ENCODE data around the gene AOC3.

AOC3 gene

GRCh38 chr17:42850954-42851353 lies at the start of gene AOC3:
Gene AOC3, plus strand, starts transcription at chr17:42851199. Its CDS starts 145 bp downstream, at chr17:42851344.
- no peak for DNase-seq (ENCODE audit: low spot score)

DNA sequence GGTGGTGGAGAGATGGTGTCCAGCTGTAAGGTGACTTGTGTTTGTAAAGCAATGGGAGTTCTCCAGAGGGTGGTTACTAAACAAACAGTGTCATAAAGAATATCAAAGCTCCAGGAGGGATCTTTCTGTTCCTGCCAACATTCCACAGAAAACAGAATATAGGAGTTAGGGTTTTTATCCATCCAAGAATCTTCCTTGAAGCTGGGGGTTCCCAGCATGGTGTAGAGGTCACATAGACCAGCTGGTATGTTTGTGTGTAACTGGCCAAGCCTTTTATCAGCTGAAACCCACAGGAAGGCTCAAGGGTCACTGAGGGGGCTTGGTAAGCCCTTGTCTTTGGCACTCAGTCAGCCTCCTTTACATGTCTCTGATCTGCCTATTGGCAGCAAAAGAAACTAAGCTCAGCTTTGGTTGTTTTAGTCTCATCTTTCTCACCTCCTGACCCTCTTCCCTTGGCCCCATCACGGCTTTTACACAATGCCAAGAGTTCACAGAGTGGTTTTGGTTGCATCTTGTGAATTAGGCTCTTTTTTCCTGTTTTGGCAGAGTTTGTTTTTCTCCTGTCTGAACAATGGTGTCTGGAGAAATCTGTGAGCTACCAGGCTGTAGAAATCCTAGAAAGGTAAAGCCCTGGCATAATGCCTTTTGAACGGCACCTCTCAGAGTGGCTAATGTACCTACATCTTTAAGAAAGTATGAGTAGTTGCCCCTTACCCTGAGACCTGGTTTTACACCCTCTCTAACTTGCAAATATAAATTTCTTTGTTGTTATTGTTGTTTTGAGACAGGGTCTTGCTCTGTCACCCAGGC lies 47.7 kb upstream of the AOC3 start:
- DNase-seq (ENCODE audit: low spot score), result no peak

- no peak for DNase-seq (ENCODE audit: low spot score)
Observed at GRCh38 chr17:42804918-42805367, 46.1 kb upstream of the AOC3 start.

GRCh38 chr17:42806249-42806648 lies 44.8 kb upstream of the AOC3 start:
- DNase-seq (ENCODE audit: low spot score), result no peak

DNA sequence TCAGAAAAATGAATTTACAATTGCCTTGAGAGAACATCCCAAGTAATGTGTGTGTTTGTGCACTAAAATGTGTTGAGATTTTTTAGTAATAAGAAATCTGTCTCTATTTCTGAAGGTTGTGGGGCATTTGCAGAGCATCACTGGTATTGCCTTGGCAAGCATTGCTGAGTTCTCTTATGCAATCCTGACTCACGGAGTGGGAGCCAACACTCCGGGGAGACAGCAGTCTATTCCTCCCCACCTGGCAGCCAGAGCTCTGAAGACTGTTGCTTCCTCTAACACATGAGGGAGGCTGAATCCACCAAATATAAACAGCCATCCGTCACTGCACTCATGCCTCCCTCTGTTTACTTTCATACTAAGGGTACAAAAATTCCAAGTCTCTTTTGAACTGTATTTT lies 41.7 kb upstream of the AOC3 start:
- no peak for DNase-seq (ENCODE audit: low spot score)

DNA sequence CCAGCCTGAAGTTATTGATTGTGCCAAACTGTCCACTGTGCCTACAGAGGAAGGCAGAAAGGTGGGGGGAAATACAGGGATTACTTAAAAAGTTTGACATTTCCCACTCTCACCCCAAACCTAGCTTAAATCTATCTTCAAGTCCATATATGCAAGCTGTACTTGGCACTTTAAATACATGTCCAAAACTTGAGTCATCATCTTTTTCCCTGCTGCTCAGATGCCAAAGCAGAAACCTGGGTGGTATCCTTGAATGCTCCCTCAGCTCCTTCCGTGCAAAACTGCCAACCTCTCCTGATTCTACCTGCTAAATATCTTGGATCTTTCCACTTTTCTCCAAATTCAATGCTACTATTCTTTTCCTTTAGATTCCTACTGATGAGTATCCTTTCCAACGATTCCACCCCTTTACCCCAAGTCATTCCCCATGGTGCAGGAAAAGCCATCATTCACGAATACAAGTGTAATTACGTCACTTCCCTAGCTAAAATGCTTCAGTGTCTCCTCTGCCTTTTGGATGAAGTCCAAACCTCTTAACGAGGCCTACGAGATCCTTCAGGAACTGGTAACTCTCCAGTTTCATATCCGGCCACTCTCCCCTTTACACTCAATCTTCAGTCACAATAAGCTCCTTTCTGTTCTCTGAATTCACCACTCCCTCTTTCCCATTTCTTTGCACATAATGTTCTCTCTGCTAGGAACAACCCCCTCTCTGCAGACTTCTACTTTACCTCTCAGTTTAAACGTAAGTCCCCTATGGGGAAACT lies 36.2 kb upstream of the AOC3 start:
- DNase-seq (ENCODE audit: low spot score), result peak; percentile 90

DNA sequence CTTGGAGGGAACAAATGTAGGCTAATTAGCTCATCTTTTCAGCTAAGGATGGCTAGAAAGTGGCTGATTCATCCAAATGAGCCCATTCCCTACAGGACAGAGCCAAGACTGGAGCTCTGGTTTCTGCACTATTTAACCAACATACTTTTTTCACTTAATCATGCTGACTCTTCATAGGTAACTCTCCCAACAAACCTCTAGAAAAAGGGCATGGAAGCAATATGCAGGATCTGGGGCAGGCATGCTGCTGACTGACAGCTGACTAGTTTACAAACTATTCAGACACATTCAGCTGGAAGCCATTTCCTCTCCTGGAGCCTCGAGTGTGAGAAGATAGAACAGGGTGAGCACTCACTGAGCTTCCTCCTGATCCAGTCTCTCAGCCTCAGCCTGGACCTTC lies 33.1 kb upstream of the AOC3 start:
- no peak for DNase-seq (ENCODE audit: low spot score)

DNA sequence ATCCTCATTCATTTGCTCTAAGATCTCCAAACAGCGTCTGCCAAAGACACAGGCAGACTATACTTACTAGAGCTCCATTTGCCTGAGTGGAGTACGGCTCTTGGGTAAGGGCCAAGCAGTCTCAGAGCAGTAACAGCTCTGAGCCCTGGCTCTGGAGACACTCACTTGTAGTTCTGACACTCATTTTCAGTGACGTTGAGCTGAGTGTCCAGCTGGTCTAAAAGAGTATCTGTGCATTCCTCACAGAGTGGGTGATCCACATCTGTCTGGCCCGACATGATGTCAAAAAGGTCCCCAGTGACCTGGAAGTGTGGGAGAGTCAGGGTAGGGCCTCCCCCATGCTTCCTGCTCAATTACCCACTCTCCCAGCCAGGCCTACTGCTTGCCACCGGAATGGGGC lies 32.6 kb upstream of the AOC3 start:
- DNase-seq (ENCODE audit: low spot score), result no peak

GRCh38 chr17:42819939-42820535 lies 31.0 kb upstream of the AOC3 start:
- DNase-seq (ENCODE audit: low spot score), result peak; percentile 71

DNA sequence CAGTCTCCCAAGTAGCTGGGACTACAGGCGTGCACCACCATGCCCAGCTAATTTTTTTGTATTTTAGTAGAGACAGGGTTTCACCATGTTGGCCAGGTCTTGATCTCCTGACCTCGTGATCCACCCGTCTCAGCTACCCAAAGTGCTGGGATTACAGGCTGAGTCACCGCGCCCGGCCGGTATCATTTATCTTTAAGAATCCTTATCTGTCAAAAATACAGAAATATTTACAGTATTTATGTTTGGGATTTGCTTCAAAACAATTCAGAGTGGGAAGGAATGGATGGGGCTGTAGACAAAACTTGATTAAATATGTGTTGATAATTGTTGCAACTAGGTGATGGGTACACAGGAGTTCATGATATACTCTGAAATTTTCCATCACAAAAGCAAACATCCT lies 29.8 kb upstream of the AOC3 start:
- DNase-seq (ENCODE audit: low spot score), result no peak

- no peak for DNase-seq (ENCODE audit: low spot score)
Observed at GRCh38 chr17:42827472-42827871, 23.5 kb upstream of the AOC3 start.

DNA sequence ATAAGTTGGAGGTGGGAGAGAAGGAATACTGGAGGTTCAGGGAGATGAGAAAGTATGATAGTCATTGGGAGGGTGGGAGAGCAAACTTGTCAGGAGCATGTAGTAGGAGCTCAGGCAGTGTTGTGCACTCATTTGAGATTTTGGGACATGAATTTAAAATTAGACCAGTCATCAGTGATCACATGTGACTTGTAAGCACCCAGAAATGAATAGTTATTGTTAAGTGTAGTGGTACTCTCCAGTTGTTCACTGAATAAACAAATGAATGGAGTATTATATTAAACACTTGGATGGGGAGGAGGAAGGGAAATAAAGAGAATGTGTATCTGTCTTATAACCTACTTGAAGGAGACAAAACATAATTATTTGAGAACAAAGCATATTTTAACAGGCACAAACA lies 20.0 kb upstream of the AOC3 start:
- DNase-seq (ENCODE audit: low spot score), result no peak

DNA sequence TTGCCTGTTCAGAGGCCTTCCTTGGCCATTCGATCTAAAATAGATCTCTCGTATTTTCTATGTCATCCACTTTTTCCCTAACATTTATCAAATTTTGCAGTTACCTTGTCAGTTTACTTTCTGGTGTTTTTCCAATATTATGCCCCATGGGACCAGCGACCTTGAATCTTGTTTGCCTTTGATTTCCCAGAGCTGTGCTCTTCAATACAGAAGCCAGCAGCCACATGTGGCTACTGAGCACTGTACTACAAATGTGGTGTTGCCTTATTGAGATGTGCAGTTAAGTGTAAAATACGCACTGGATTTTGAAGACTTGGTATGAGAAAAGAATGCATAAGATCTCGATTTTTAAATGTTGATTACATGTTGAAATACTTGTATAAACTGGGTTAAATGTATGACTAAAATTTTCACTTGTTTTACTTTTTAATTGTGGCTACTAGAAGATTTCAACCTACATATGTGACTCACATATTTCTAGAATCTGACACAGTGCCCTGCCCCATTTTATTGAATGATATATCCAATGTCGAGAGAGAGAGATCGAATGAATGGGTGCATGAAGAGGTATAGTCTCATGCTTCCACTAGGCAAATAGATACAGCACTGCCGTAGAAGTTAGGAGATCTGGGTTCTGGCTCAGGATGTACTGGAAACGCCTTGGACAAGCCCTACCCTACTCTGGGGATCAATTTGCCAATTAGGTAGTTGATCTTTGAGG lies 18.6 kb upstream of the AOC3 start:
- no peak for DNase-seq (ENCODE audit: low spot score)

- DNase-seq (ENCODE audit: low spot score), result peak; percentile 88
Observed at GRCh38 chr17:42832934-42833766, 17.8 kb upstream of the AOC3 start, which contains the start of gene PSME3. Gene PSME3, plus strand, starts transcription at chr17:42833397. Its CDS starts 235 bp downstream, at chr17:42833632.

DNA sequence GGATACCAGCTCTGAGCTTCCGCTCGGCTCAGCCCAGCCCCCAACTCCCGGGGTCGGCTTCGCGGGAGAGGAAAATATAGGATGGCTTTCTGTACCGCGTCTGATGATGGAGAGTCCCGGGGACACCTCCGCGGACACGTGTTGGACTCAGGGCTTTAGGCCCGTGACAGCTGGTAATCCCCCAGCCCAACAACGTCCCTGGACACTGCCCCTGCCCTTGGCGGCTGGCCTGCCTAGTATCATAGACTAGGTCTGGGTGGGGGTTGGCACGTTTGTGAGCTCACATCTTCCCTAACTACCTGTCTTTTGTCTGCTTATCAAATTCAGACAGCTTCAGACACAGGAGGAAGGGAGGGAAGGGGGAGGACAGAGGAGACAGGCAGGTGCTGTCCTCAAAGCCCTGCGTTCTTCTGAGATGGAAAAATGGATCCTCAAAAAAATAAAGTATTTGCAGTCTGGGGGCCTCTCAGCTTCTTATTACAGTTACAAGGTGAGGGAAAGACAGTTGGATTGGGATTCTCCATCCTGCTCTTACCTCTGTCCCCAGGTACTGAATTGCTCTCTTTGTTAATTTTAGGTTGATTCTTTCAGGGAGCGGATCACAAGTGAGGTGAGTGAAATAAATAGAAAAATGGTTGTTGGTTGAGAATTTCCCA lies 17.1 kb upstream of the AOC3 start:
- no peak for DNase-seq (ENCODE audit: low spot score)

- no peak for DNase-seq (ENCODE audit: low spot score)
Observed at GRCh38 chr17:42835732-42836131, 15.3 kb upstream of the AOC3 start.

- no peak for DNase-seq (ENCODE audit: low spot score)
Observed at GRCh38 chr17:42841975-42842685, 8.9 kb upstream of the AOC3 start.

DNA sequence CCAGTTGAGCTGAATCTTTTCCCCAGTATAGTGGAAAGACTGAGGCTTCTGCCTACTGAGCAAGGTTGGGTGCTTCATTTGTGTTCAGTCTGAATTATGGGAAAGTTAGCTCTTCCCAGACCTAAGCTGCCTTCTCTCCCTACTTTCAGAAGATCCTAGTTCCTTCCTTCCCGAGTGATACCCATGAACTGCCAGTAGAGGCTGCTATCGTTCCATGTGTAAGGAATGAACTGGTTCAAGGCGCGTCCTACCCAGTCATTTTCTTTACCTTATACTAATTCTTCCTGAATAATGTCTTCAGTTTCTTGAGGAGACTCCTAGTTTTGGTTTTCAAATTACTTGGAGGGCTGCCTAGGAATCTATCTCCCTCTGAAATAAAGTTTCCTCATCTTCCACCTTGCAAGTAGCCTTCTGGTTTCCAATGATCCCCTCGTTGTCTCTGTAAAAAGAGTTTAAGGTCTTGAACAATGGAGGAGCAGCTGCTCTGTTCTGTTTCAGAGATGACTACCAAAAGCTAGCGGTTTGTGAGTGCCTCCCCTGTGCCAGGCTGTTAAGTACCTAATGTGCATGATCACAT lies 7.6 kb upstream of the AOC3 start:
- peak; percentile 65 for DNase-seq (ENCODE audit: low spot score)

- DNase-seq (ENCODE audit: low spot score), result no peak
Observed at GRCh38 chr17:42844271-42844670, 6.7 kb upstream of the AOC3 start, which contains the start of gene AOC2. Gene AOC2, plus strand, starts transcription at chr17:42844580. Its CDS starts 47 bp downstream, at chr17:42844627.
